SKM-1 treated with dmso at 0.1 percent for 144 hours (cell line): Measurements from ENCODE around the gene KRTAP5-5.

Experiments
- DNase-seq: peaks from one replicate; lab custom pipeline; 2025; ENCODE audit not compliant: unreplicated experiment; lab: John Stamatoyannopoulos, UW

The KRTAP5-5 gene

DNA sequence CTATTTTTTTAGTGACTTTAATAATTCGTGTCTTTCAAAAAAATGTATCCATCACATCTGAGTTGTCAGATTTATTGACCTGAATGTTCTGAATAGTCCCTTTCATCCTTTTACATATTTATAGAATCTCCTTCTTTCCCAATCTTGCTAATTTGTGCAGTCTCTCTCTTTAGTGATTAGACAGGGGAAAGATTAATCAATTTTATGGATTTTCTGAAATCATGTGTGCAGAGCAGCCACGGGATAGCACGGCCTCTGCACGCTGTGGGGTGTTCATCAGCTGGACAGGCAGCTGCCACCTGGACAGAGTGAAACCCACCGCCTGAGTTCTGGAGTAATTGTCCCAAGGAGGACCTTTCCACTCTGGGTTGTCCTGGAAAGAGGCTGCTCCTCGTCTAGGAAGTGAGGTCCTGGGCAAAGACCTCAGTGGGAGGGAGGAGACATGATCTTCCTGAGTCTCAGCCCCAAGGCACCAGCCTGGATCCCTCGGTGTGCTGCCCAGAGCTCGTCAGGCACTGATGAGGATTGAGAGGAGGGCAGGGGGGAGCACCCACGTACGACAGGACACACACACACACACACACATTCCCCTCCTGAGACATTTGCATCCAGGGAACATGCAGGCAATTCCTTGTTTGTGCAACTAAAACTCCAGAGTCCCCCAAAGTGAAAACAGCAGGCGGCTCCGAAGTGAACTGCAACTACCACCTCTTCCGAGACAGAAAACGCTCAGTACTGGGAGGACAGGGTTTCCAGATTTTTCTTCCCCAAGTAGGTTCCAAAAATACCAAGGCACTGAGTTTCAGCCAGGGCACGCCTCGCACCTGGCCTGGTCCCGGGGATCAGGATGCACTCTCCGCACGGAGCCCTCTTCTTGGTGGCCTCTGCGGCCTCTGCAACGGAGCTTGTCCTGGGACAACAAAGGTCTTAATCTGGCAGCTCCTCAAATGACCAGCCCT, 44.9 kb downstream of the KRTAP5-5 start:
- no peak for DNase-seq

DNA sequence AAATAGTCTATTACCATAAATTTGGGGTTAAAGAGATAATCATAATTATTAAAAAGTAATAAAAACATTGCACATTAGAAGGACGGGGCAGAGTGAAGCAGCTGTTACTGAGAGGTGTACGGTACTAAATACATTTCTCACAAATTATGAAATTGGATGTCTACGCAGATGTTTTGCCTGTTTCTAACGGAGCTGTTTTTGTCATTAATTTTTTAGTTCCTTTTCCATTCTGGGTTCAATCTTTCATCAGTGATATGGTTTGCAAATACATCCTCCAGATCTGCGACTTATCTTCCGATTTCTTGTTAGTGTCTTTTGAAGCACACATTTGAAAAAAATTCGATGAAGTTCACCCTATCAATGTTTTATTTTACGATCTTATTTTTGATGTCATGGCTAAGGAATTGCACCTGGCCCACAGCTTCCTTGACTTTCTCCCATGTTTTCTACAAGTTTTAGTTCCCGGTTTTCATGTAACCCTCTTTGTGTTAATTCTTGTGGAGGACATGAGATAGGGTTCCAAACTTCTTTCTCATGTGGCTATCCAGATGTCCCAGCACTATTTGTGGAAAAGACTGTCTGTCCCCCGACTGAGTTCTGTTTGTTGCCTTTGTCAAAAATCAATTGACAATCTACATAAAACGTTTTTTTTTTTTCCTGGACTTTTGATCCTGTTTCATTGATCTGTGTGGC, 46.1 kb downstream of the KRTAP5-5 start:
- DNase-seq, result no peak

DNA sequence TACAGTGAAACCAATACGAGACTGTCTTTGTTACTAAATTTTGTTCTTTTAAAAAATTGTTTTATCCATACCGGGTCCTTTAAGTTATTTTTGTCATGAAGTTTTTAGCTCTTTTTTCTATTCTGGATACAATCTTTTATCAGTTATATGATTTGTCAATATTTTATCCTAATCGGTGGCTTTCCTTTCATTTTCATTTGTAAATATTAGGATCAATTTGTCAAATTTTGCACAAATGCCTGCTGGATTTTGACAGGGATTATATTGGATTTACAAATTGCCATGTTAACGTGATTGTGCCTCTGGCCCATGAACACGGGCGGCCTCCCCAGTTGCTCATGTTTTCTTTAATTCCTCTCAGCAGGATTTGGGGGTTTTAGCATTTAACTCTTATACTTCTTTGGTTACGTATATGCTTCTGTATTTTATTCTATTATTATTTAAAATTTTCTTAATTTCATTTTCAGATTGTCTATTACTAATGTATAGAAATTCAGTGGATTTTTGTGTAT, 46.7 kb downstream of the KRTAP5-5 start:
- no peak for DNase-seq

DNA sequence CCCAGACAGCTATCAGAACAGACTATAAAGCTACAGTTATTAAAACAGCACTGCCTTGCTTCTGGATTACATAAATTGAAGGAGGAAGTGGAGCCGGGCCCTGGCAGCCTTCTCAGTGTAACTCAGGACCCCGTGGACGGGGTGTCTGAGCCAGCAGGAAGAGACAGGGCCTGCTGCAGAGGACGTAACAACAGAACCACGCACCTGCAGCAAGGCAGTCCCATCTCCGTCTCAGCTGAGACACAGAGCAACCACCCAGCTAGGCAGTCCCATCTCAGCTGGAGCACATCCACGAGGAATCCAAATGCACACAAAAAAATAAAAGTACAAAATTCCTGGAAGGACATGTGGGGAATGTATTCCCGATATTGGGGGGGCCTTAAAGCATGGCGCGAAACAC, 50.3 kb downstream of the KRTAP5-5 start:
- no peak for DNase-seq
